Smooth muscle cell (in vitro differentiated cells): ENCODE data around the gene SLC18B1. TPM values are rescaled to one million over a fixed set of nuclear protein-coding genes. Genes with fewer than 3 reads are reported as not detected.

Experiments used
- DNase-seq: peaks from one replicate; lab custom pipeline; 2025; ENCODE audit not compliant: unreplicated experiment; lab: John Stamatoyannopoulos, UW
- H2AFZ ChIP-seq: fragments of 200-600 bp; sonication (generic); 2 replicates; pipeline ENCODE4 v1.6.0; 2016; ENCODE audit warnings: antibody characterized with exemption, low read depth, mild to moderate bottlenecking
- H3F3A ChIP-seq: fragments of 200-600 bp; sonication (generic); 2 replicates; pipeline ENCODE4 v1.6.0; 2017; ENCODE audit warnings: antibody characterized with exemption, low read depth
- H3K27ac ChIP-seq: fragments of 200-600 bp; sonication (generic); 2 replicates; pipeline ENCODE4 v1.5.1; 2016; ENCODE audit warnings: low read depth, mild to moderate bottlenecking
- H3K27me3 ChIP-seq: fragments of 200-600 bp; sonication (generic); 2 replicates; pipeline ENCODE4 v1.6.1; 2016; ENCODE audit warnings: low read depth, mild to moderate bottlenecking
- H3K36me3 ChIP-seq: fragments of 200-600 bp; sonication (generic); 2 replicates; pipeline ENCODE4 v1.5.1; 2016; ENCODE audit warnings: low read depth
- H3K4me1 ChIP-seq: fragments of 200-600 bp; sonication (generic); 2 replicates; pipeline ENCODE4 v1.5.1; 2016; ENCODE audit warnings: low read depth
- H3K4me2 ChIP-seq: fragments of 200-600 bp; sonication (generic); 2 replicates; pipeline ENCODE4 v1.6.0; 2016; ENCODE audit warnings: mild to moderate bottlenecking
- H3K4me3 ChIP-seq: fragments of 200-600 bp; sonication (generic); 2 replicates; pipeline ENCODE4 v1.5.1; 2016; ENCODE audit warnings: mild to moderate bottlenecking
- H3K79me2 ChIP-seq: fragments of 200-600 bp; sonication (generic); 2 replicates; pipeline ENCODE4 v1.6.0; 2016; ENCODE audit warnings: low read depth, mild to moderate bottlenecking
- H3K9ac ChIP-seq: fragments of 200-600 bp; sonication (generic); 2 replicates; pipeline ENCODE4 v1.6.0; 2016; ENCODE audit warnings: low read depth
- H3K9me3 ChIP-seq: fragments of 200-600 bp; sonication (generic); replicated peaks from 2 replicates; pipeline ENCODE4 v1.5.1; 2016; ENCODE audit warnings: low read depth
- H4K20me1 ChIP-seq: fragments of 200-600 bp; sonication (generic); 2 replicates; pipeline ENCODE4 v1.6.0; 2016; ENCODE audit warnings: low read depth
- WGBS: methylation state at CpG from one replicate; pipeline ENCODE4 v1.1.7; 2016; ENCODE audit warnings: low lambda C conversion rate; 5-methylcytosine and 5-hydroxymethylcytosine counted together
- polyA plus RNA-seq: library from polyadenylated mRNA; unstranded; fragments of >200 nt; fragmentation: Nextera tagmentation; extraction: Ambion mirVana; gene quantifications from 2 replicates; pipeline ENCODE4 v1.2.1, GENCODE V29; 2016
- total RNA-seq: library from RNA; depleted of rRNA; stranded (reverse); fragments of >200 nt; gene quantifications from 2 replicates; pipeline ENCODE4 v1.2.3, GENCODE V29; 2014
- TF ChIP-seq, protein P1 (sequence below): fragments of 200-600 bp; sonication (generic); IDR thresholded peaks from 2 replicates; pipeline ENCODE4 v1.5.1; 2017; ENCODE audit warnings: borderline replicate concordance, mild to moderate bottlenecking, antibody characterized with exemption; ENCODE audit not compliant: insufficient read depth, poor library complexity, severe bottlenecking

Gene SLC18B1
- total and polyA plus RNA-seq, 2 experiments from 2014 or later = 7.1 to 7.8 TPM

GRCh38 chr6:132804251-132804650, 5.8 kb upstream of the SLC18B1 start:
- Histone ChIP-seq H3K9me3 (no peaks in the 10 kb centered on the region), H3K27me3 (peaks cover 8% of the 10 kb centered on the region), H3F3A (no peaks in the 10 kb centered on the region), H3K36me3 (no peaks in the 10 kb centered on the region), H2AFZ (no peak overlapping the region), H3K27ac (no peak overlapping the region), H3K4me1 (no peaks in the 10 kb centered on the region), H3K4me3 (no peak overlapping the region), H4K20me1 (no peaks in the 10 kb centered on the region), H3K9ac (no peak overlapping the region), H3K4me2 (no peak overlapping the region), H3K79me2 (no peaks in the 10 kb centered on the region)
- WGBS = 97% methylated on average over 1 of the region's 1 CpG
- no peak for DNase-seq
- TF ChIP-seq, protein P1, sequence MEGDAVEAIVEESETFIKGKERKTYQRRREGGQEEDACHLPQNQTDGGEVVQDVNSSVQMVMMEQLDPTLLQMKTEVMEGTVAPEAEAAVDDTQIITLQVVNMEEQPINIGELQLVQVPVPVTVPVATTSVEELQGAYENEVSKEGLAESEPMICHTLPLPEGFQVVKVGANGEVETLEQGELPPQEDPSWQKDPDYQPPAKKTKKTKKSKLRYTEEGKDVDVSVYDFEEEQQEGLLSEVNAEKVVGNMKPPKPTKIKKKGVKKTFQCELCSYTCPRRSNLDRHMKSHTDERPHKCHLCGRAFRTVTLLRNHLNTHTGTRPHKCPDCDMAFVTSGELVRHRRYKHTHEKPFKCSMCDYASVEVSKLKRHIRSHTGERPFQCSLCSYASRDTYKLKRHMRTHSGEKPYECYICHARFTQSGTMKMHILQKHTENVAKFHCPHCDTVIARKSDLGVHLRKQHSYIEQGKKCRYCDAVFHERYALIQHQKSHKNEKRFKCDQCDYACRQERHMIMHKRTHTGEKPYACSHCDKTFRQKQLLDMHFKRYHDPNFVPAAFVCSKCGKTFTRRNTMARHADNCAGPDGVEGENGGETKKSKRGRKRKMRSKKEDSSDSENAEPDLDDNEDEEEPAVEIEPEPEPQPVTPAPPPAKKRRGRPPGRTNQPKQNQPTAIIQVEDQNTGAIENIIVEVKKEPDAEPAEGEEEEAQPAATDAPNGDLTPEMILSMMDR = no peak

DNA sequence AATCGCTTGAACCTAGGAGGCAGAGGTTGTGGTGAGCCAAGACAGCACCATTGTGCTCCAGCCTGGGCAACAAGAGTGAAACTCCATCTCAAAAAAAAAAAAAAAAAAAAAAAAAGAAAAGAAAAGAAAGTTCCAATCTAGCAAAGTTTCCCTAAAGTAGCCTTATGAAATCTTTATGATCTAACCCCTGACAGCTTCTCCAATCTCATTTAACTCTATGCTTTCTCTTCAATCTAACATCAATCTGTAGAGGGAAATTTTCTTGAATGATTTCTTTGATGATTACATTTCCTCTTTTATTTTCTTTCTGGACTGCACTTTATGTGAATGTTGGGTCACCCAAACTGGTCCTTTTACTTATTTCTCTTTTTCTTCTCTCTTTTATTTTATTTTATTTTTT, 2.2 kb upstream of the SLC18B1 start:
- H3K36me3 ChIP-seq = no peaks in the 10 kb centered on the region
- no peak overlapping the region for H3K9ac ChIP-seq
- H3K79me2 ChIP-seq = no peaks in the 10 kb centered on the region
- TF ChIP-seq, protein P1 = no peak
- no peak overlapping the region for H3K27ac ChIP-seq
- no peaks in the 10 kb centered on the region for H3K9me3 ChIP-seq
- H2AFZ ChIP-seq = no peak overlapping the region
- no peak overlapping the region for H3K4me3 ChIP-seq
- WGBS = 80% methylated on average over 1 of the region's 1 CpG
- no peaks in the 10 kb centered on the region for H3F3A ChIP-seq
- no peaks in the 10 kb centered on the region for H3K27me3 ChIP-seq
- no peaks in the 10 kb centered on the region for H4K20me1 ChIP-seq
- H3K4me2 ChIP-seq = no peak overlapping the region
- peaks cover 4% of the 10 kb centered on the region for H3K4me1 ChIP-seq
- no peak for DNase-seq

DNA sequence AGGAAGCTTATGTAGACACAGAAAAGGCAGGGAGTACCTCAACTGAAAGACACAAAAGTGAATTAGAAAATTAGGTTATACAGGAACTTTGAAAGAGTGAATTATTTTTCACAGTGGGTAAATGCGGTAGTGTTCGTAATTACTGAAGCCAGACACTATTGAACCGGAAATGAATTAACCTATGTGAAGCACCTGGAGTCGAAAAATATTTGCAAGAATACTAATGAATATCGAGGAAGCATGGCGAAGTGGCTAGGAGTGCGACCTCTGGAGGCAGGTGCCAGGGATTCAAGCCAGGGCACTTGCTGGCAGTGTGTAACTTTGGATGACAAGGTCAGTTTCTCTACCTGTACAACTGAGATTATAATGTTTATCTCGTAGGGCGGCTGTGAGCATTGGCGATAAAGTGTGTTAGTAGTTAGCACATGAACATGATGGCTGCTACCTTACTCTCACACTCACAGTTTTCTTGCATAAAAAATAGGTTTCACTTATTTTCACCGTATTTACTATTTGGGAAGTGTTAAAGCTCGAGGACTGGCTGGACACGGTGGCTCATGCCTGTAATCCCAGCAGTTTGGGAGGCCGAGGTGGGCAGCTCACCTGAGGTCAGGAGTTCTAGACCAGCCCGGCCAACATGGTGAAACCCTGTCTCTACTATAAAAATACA, 567 bp upstream of the SLC18B1 start:
- H3K36me3 ChIP-seq = no peaks in the 10 kb centered on the region
- no peak for DNase-seq
- no peaks in the 10 kb centered on the region for H3K9me3 ChIP-seq
- TF ChIP-seq, protein P1 = peak; percentile 80
- no peak overlapping the region for H3K27ac ChIP-seq
- no peaks in the 10 kb centered on the region for H4K20me1 ChIP-seq
- no peak overlapping the region for H2AFZ ChIP-seq
- peak overlapping the region; percentile 87 for H3K4me2 ChIP-seq
- no peaks in the 10 kb centered on the region for H3K79me2 ChIP-seq
- peaks cover 4% of the 10 kb centered on the region for H3K4me1 ChIP-seq
- WGBS = 26% methylated on average over 15 of the region's 15 CpGs
- H3K9ac ChIP-seq = peak overlapping the region; percentile 46
- no peak overlapping the region for H3K4me3 ChIP-seq
- no peaks in the 10 kb centered on the region for H3K27me3 ChIP-seq
- H3F3A ChIP-seq = no peaks in the 10 kb centered on the region

DNA sequence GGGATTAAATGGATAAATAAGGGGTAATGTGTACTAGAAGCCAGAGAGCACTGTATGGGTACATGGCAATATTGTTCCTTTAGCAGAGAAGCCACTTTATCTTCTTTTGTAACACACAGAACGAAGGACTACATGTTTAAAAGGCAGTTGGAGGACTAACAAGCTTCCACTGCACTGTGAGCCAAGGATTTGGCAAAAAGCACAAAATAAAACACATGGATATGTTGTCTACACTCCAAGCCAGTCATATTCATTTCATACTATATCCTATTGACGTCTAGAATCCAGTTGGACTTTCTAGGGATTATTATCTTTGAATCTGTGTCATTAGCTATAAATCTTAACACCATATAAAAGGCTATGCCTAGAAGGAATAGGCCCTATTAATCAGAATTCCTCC, 3.0 kb downstream of the SLC18B1 start:
- Histone ChIP-seq H2AFZ (no peak overlapping the region), H3F3A (no peaks in the 10 kb centered on the region), H3K27ac (no peak overlapping the region), H3K9me3 (no peaks in the 10 kb centered on the region), H3K4me2 (no peak overlapping the region), H3K4me3 (no peak overlapping the region), H3K4me1 (peaks cover 4% of the 10 kb centered on the region), H3K9ac (no peak overlapping the region), H3K36me3 (no peaks in the 10 kb centered on the region), H3K27me3 (no peaks in the 10 kb centered on the region), H3K79me2 (no peaks in the 10 kb centered on the region), H4K20me1 (no peaks in the 10 kb centered on the region)
- WGBS = 91% methylated on average over 2 of the region's 2 CpGs
- no peak for DNase-seq
- TF ChIP-seq, protein P1 = no peak
